HCT116 (cell line): ENCODE data around the gene KCNK6.

Source experiments
- CTCF ChIP-seq, 3 experiments: fragments of 200-600 bp in 1 of 3; sonication (generic) in 1 of 3; IDR thresholded peaks in 2 of 3; conservative IDR thresholded peaks in 1 of 3; 2 replicates each; pipeline ENCODE4 v1.5.1; 2012 to 2017; ENCODE audit warnings: low read depth in 2 of 3, low read length in 2 of 3, antibody characterized with exemption in 1 of 3, borderline replicate concordance in 1 of 3, control low read depth in 1 of 3, mild to moderate bottlenecking in 1 of 3, mixed read lengths in 1 of 3, mixed run types in 1 of 3, moderate library complexity in 1 of 3; ENCODE audit not compliant: insufficient read depth in 1 of 3
- POLR2A ChIP-seq: IDR thresholded peaks from 2 replicates; pipeline ENCODE4 v1.7.0; 2011; ENCODE audit warnings: borderline replicate concordance; ENCODE audit not compliant: insufficient read depth, insufficient read length; ENCODE audit errors: extremely low read depth
- POLR2AphosphoS5 ChIP-seq: IDR thresholded peaks from 2 replicates; pipeline ENCODE4 v1.6.1; 2011; ENCODE audit warnings: mild to moderate bottlenecking, low read depth, low read length, moderate library complexity
- SIN3A ChIP-seq: IDR thresholded peaks from 2 replicates; pipeline ENCODE4 v1.6.1; 2012; ENCODE audit warnings: low read depth
- ZFX ChIP-seq: fragments of 450-650 bp; IDR thresholded peaks from 2 replicates; pipeline ENCODE4 v1.6.1; 2017

- TF ChIP-seq CTCF (IDR thresholded peaks at IDR 0.05 in 2 of 3, conservative IDR thresholded peaks at IDR 0.05 in 1 of 3; ENCODE audit: borderline replicate concordance in 1 of 3, insufficient read depth in 1 of 3, low read depth in 2 of 3, low read length in 2 of 3) (no peak), SIN3A (no peak), ZFX (no peak), POLR2AphosphoS5 (no peak), POLR2A (no peak)
Observed at GRCh38 chr19:38321646-38322196, 2.1 kb downstream of the KCNK6 start.
